ENCODE results near the gene RNF103. TPM values are rescaled to one million over a fixed set of nuclear protein-coding genes. Genes with fewer than 3 reads are reported as not detected.
"Not testable (repeated sequence)": the region's sequence is repeated elsewhere in the genome, so short reads cannot be mapped to it uniquely, and the experiment has no call there.

The RNF103 gene, protein sequence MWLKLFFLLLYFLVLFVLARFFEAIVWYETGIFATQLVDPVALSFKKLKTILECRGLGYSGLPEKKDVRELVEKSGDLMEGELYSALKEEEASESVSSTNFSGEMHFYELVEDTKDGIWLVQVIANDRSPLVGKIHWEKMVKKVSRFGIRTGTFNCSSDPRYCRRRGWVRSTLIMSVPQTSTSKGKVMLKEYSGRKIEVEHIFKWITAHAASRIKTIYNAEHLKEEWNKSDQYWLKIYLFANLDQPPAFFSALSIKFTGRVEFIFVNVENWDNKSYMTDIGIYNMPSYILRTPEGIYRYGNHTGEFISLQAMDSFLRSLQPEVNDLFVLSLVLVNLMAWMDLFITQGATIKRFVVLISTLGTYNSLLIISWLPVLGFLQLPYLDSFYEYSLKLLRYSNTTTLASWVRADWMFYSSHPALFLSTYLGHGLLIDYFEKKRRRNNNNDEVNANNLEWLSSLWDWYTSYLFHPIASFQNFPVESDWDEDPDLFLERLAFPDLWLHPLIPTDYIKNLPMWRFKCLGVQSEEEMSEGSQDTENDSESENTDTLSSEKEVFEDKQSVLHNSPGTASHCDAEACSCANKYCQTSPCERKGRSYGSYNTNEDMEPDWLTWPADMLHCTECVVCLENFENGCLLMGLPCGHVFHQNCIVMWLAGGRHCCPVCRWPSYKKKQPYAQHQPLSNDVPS
- total RNA-seq, result 79.3 TPM
- 1 to 10 TPM; 2.7 to 6.0 (median 3.9) TPM for polyA plus RNA-seq

DNA sequence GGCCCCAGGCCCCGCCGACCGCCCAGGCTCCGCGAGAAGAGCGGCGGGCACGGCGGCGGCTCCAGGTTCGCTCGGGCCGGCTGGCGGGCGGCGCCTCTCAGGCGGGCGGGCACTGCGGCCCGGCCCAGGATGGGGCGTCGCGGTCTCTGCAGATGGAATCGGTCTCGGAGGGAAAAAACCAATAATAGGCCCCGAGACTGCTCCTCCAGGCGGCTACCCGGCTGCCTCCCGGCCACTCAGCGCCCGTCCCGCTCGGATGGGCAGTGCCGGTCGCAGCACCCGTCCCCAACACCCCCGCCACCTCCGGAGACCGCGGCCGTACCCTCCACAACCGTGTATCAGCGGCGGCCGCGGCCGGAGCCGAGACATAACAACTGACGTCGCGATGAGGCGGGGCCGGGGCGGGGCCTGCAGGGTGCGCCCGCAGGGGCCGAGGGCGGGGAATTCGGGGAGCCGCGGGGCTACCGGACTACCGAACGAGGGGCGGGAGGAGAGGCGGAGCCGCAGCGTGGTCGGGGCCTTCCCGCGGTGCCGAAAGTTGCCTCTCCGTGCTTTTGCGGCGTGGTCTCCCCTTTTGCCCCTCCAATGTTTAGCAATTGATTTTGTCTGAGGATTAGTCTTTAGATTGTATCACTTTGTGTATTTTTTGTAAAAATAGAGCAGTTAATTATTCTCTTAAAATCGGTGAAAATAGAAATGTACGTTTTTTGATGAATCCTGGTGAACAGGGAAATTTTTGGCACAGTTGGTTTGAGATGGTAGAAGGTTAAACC is at the start of gene RNF103:
TSS of gene RNF103 (minus strand) at position 372 of the 773 bp plus-strand sequence. CDS start 979 bp downstream, outside the sequence.
- ATAC-seq (ENCODE audit: low read depth in 2 of 2), result peak; percentile 83 to 90
- DNase-seq, result peak; percentile 87 to 92 (median 91)
- H3K27ac ChIP-seq (ENCODE audit: insufficient read depth, low read length, poor library complexity, severe bottlenecking), result peak within 1 kb of the TSS; percentile 95
- H3K9me3 ChIP-seq (ENCODE audit: control insufficient read depth in 2 of 2, low read length in 2 of 2), result no peaks in the 10 kb centered on the region
- peak within 1 kb of the TSS; percentile 95 for H3K4me3 ChIP-seq (ENCODE audit: low read depth, low read length)
- no peaks in the 10 kb centered on the region for H3K27me3 ChIP-seq (ENCODE audit: control insufficient read depth, insufficient read depth, low read length)
- H3K36me3 Mint-ChIP-seq, result peaks cover 11% of the 10 kb centered on the region
- H3K27ac Mint-ChIP-seq, result peak within 1 kb of the TSS; percentile 92 to 95 (median 93)
- H3K4me1 ChIP-seq (ENCODE audit: control insufficient read depth, insufficient read depth, low read length, poor library complexity, severe bottlenecking), result peaks cover 31% of the 10 kb centered on the region
- H3K4me3 Mint-ChIP-seq, result peak within 1 kb of the TSS; percentile 94 to 97 (median 96)
- H3K9me3 Mint-ChIP-seq, result no peaks in the 10 kb centered on the region
- peaks cover 14% of the 10 kb centered on the region for H3K36me3 ChIP-seq (ENCODE audit: control insufficient read depth, insufficient read depth, low read length)
- peaks cover 24 to 42% (median 33%) of the 10 kb centered on the region in 4 donors for H3K4me1 Mint-ChIP-seq
- peaks cover 22% of the 10 kb centered on the region for H3K27me3 Mint-ChIP-seq

DNA sequence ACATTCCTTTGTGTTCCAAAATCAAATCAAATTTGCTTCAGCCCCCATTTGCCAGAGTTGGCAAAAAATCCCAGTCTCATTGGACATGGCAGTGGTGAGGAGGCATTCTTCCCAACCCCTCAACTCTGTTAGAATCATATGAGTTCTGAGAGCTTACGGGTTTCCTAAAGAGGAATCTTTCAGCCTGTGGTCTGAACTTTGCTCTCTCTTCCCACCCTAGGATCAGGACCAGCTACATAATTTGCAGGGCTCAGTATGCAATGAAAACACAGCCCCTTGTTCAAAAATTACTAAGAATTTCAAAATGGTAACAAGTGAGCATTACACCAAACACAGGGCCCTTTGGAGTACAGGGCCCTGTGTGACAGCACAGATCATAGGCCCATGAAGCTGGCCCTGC is 49.3 kb upstream of the RNF103 start:
- DNase-seq, result no peak

DNA sequence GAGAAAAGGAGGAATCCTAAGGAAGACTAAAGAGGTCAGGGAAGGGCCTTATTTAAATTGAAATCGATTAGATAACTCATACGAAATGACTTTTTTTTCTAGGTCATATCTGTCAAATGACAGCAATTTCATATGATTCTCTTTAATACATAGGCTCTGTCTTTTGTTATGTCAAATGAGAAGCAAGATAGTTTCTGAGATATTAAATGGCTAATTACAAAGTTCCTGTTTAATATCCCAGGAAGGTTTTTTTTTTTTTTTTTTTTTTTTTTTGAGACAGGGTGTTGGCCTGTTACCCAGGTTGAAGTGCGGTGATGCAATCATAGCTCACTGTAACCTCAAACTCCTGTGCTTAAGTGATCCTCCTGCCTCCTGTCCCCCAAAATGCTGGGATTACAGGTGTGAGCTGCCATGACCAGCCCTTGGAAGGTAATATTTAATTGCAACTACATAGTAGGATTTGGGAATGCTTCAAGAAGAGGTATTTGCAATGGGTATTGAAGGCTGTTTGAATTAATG is 48.4 kb upstream of the RNF103 start:
- H3K27ac ChIP-seq (ENCODE audit: insufficient read depth, low read length, poor library complexity, severe bottlenecking), result no peak overlapping the region
- DNase-seq, result no peak
- H3K4me3 ChIP-seq (ENCODE audit: low read depth, low read length), result no peak overlapping the region
- no peak for ATAC-seq (ENCODE audit: low read depth in 2 of 2)
- no peak overlapping the region for H3K27ac Mint-ChIP-seq
- peaks cover 0 to 7% (median 0%) of the 10 kb centered on the region in 4 donors for H3K4me1 Mint-ChIP-seq
- no peaks in the 10 kb centered on the region for H3K4me1 ChIP-seq (ENCODE audit: control insufficient read depth, insufficient read depth, low read length, poor library complexity, severe bottlenecking)
- no peaks in the 10 kb centered on the region for H3K36me3 Mint-ChIP-seq
- no peaks in the 10 kb centered on the region for H3K36me3 ChIP-seq (ENCODE audit: control insufficient read depth, insufficient read depth, low read length)
- peaks cover 6% of the 10 kb centered on the region for H3K27me3 Mint-ChIP-seq
- no peak overlapping the region for H3K4me3 Mint-ChIP-seq
- no peaks in the 10 kb centered on the region for H3K27me3 ChIP-seq (ENCODE audit: control insufficient read depth, insufficient read depth, low read length)
- H3K9me3 Mint-ChIP-seq, result peaks cover 0 to 3% (median 0%) of the 10 kb centered on the region in 7 donors
- no peaks in the 10 kb centered on the region for H3K9me3 ChIP-seq (ENCODE audit: control insufficient read depth in 2 of 2, low read length in 2 of 2)

More for the DNA sequence above, 49.3 kb upstream of the RNF103 start:
- H3K36me3 Mint-ChIP-seq, result no peaks in the 10 kb centered on the region
- H3K4me1 ChIP-seq (ENCODE audit: control insufficient read depth, insufficient read depth, low read length, poor library complexity, severe bottlenecking), result no peaks in the 10 kb centered on the region
- peaks cover 6% of the 10 kb centered on the region for H3K27me3 Mint-ChIP-seq
- H3K4me3 Mint-ChIP-seq, result no peak overlapping the region
- no peaks in the 10 kb centered on the region for H3K9me3 ChIP-seq (ENCODE audit: control insufficient read depth in 2 of 2, low read length in 2 of 2)
- H3K36me3 ChIP-seq (ENCODE audit: control insufficient read depth, insufficient read depth, low read length), result no peaks in the 10 kb centered on the region
- no peak overlapping the region for H3K27ac Mint-ChIP-seq
- H3K27me3 ChIP-seq (ENCODE audit: control insufficient read depth, insufficient read depth, low read length), result no peaks in the 10 kb centered on the region
- H3K4me3 ChIP-seq (ENCODE audit: low read depth, low read length), result no peak overlapping the region
- no peak for ATAC-seq (ENCODE audit: low read depth in 2 of 2)
- peaks cover 0 to 3% (median 0%) of the 10 kb centered on the region in 7 donors for H3K9me3 Mint-ChIP-seq
- H3K27ac ChIP-seq (ENCODE audit: insufficient read depth, low read length, poor library complexity, severe bottlenecking), result no peak overlapping the region
- H3K4me1 Mint-ChIP-seq, result peaks cover 0 to 7% (median 0%) of the 10 kb centered on the region in 4 donors

DNA sequence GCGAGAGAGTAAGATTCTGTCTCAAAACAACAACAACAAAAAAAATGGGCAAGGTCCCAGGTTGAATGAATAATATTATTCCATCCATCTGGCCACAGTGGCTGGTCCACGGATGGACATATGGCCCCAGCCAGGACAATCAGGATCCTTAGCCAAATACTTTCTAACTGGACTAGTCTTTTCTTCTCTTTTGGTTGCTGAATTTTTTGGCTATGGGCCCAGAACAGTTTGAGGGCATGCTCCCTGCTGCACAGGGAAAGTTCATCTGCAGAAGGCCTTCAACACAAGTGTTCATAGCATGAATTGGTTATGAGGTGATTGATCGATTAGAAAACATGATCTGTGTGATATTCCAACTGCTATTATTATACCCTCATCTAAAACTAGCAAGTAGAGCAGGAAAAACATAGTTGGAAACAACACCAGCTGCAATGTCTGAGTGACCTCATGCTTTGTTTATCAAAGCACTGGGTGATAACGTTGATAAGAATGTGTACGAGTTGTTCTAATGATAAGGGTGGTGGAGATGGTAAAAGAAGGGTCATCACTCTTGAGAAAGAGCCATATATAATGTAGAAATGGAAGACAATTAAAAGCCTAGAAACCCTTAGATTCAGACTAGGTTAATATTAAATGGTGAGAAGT is 47.8 kb upstream of the RNF103 start:
- H3K4me1 Mint-ChIP-seq, result peaks cover 0 to 7% (median 0%) of the 10 kb centered on the region in 4 donors
- H3K4me3 ChIP-seq (ENCODE audit: low read depth, low read length), result no peak overlapping the region
- no peak overlapping the region for H3K27ac Mint-ChIP-seq
- ATAC-seq (ENCODE audit: low read depth in 2 of 2) (no peak), DNase-seq (no peak)
- H3K36me3 Mint-ChIP-seq, result no peaks in the 10 kb centered on the region
- H3K27me3 ChIP-seq (ENCODE audit: control insufficient read depth, insufficient read depth, low read length), result no peaks in the 10 kb centered on the region
- H3K27ac ChIP-seq (ENCODE audit: insufficient read depth, low read length, poor library complexity, severe bottlenecking), result no peak overlapping the region
- H3K4me3 Mint-ChIP-seq, result no peak overlapping the region
- peaks cover 0 to 3% (median 2%) of the 10 kb centered on the region in 7 donors for H3K9me3 Mint-ChIP-seq
- no peaks in the 10 kb centered on the region for H3K9me3 ChIP-seq (ENCODE audit: control insufficient read depth in 2 of 2, low read length in 2 of 2)
- peaks cover 6% of the 10 kb centered on the region for H3K27me3 Mint-ChIP-seq
- no peaks in the 10 kb centered on the region for H3K4me1 ChIP-seq (ENCODE audit: control insufficient read depth, insufficient read depth, low read length, poor library complexity, severe bottlenecking)
- no peaks in the 10 kb centered on the region for H3K36me3 ChIP-seq (ENCODE audit: control insufficient read depth, insufficient read depth, low read length)

DNA sequence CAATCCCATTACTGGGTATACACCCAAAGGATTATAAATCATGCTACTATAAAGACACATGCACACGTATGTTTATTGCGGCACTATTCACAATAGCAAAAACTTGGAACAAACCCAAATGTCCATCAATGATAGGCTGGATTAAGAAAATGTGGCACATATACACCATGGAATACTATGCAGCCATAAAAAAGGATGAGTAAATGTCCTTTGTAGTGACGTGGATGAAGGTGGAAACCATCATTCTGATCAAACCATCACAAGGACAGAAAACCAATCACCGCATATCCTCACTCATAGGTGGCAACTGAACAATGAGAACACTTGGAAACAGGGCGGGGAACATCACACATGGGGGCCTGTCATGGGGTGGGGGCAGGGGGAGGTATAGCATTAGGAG is 45.7 kb upstream of the RNF103 start:
- not testable (repeated sequence) for H3K4me1 Mint-ChIP-seq; H3K4me1 ChIP-seq (ENCODE audit: control insufficient read depth, insufficient read depth, low read length, poor library complexity, severe bottlenecking); H3K4me3 Mint-ChIP-seq; ATAC-seq (ENCODE audit: low read depth in 2 of 2); H3K4me3 ChIP-seq (ENCODE audit: low read depth, low read length); H3K9me3 Mint-ChIP-seq; H3K27me3 ChIP-seq (ENCODE audit: control insufficient read depth, insufficient read depth, low read length); H3K36me3 ChIP-seq (ENCODE audit: control insufficient read depth, insufficient read depth, low read length); H3K27ac Mint-ChIP-seq; H3K27ac ChIP-seq (ENCODE audit: insufficient read depth, low read length, poor library complexity, severe bottlenecking); DNase-seq; H3K27me3 Mint-ChIP-seq; H3K9me3 ChIP-seq (ENCODE audit: control insufficient read depth in 2 of 2, low read length in 2 of 2); H3K36me3 Mint-ChIP-seq

DNA sequence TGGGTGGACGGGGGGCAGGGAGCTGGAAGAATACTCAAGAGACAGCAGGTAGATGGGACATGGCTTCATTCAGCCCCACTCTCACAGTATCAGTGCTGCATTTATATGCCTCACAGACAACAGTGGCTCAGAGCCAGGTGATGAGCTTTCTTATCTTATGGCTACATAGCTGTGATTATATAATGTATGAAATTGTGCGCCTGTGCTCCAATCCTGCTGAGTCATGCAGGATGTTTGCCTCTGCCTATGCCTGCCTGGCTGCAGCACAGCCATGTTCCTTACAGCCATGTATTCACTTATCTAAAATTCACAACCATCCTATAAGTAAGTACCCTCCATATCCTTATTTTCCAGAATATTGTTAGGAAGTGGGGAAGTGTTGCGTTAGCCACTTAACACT is 37.7 kb upstream of the RNF103 start:
- Mint-ChIP-seq H3K4me3 (no peak overlapping the region), H3K27me3 (peaks cover 4% of the 10 kb centered on the region), H3K9me3 (peaks cover 0 to 17% (median 6%) of the 10 kb centered on the region in 7 donors), H3K4me1 (no peaks in the 10 kb centered on the region), H3K36me3 (no peaks in the 10 kb centered on the region), H3K27ac (no peak overlapping the region)
- Histone ChIP-seq H3K27me3 (ENCODE audit: control insufficient read depth, insufficient read depth, low read length) (no peaks in the 10 kb centered on the region), H3K27ac (ENCODE audit: insufficient read depth, low read length, poor library complexity, severe bottlenecking) (no peak overlapping the region), H3K9me3 (ENCODE audit: control insufficient read depth in 2 of 2, low read length in 2 of 2) (peaks cover 5 to 7% of the 10 kb centered on the region in 2 experiments), H3K4me3 (ENCODE audit: low read depth, low read length) (no peak overlapping the region), H3K36me3 (ENCODE audit: control insufficient read depth, insufficient read depth, low read length) (no peaks in the 10 kb centered on the region), H3K4me1 (ENCODE audit: control insufficient read depth, insufficient read depth, low read length, poor library complexity, severe bottlenecking) (no peaks in the 10 kb centered on the region)
- DNase-seq, result peak in 1 of 3 donors; percentile 27
- ATAC-seq (ENCODE audit: low read depth in 2 of 2), result no peak

DNA sequence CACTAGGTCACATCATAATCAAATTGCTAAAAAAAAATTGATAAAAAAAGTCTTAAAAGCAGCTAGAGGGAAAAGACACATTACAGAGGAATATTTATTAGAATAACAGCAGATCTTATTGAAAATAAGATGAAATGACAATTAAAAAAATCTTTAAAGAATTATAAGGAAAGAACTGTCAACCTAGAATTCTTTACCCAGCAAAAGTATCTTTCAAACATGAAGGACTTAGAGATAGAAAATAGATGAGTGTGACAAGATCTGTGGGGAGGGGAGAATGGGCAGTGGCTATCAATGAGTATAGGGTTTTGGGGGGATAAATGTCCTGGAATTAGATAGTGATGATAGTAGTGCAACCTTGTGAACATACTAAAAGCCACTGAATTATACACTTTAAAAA is 26.5 kb upstream of the RNF103 start:
- Histone ChIP-seq H3K27me3 (ENCODE audit: control insufficient read depth, insufficient read depth, low read length) (peaks cover 6% of the 10 kb centered on the region), H3K9me3 (ENCODE audit: control insufficient read depth in 2 of 2, low read length in 2 of 2) (peaks cover 18% of the 10 kb centered on the region in 2 experiments), H3K27ac (ENCODE audit: insufficient read depth, low read length, poor library complexity, severe bottlenecking) (no peak overlapping the region), H3K4me3 (ENCODE audit: low read depth, low read length) (no peak overlapping the region), H3K4me1 (ENCODE audit: control insufficient read depth, insufficient read depth, low read length, poor library complexity, severe bottlenecking) (no peaks in the 10 kb centered on the region), H3K36me3 (ENCODE audit: control insufficient read depth, insufficient read depth, low read length) (no peaks in the 10 kb centered on the region)
- H3K4me1 Mint-ChIP-seq, result no peaks in the 10 kb centered on the region
- peaks cover 0 to 27% (median 11%) of the 10 kb centered on the region in 7 donors for H3K9me3 Mint-ChIP-seq
- no peak overlapping the region for H3K27ac Mint-ChIP-seq
- H3K4me3 Mint-ChIP-seq, result no peak overlapping the region
- H3K27me3 Mint-ChIP-seq, result peaks cover 4% of the 10 kb centered on the region
- ATAC-seq (ENCODE audit: low read depth in 2 of 2), result no peak
- no peak for DNase-seq
- peaks cover 4% of the 10 kb centered on the region for H3K36me3 Mint-ChIP-seq

Measured in CD4-positive, CD25-positive, alpha-beta regulatory T cell (primary cell).